Measurements from ENCODE around the gene FAM171A1.
"Not testable (repeated sequence)": the region's sequence is repeated elsewhere in the genome, so short reads cannot be mapped to it uniquely, and the experiment has no call there.

The FAM171A1 gene

GRCh38 chr10:15401382-15401781, 30.3 kb upstream of the FAM171A1 start:
- no peak for DNase-seq (ENCODE audit: low spot score)
- Histone ChIP-seq H3K9ac (ENCODE audit: low read depth, low read length, poor library complexity) (no peak overlapping the region), H3K14ac (ENCODE audit: low read length) (no peak overlapping the region), H3K4ac (ENCODE audit: low read length) (no peak overlapping the region), H3K79me1 (ENCODE audit: low read depth, low read length) (no peaks in the 10 kb centered on the region), H2BK12ac (ENCODE audit: low read length) (no peak overlapping the region), H3K27me3 (ENCODE audit: control insufficient read depth in 3 of 3, insufficient read depth in 3 of 3, low read depth in 1 of 3, low read length in 3 of 3) (no peaks in the 10 kb centered on the region), H2BK15ac (ENCODE audit: low read length) (no peak overlapping the region), H4K8ac (ENCODE audit: low read depth, low read length) (no peak overlapping the region), H2AFZ (ENCODE audit: low read length) (no peak overlapping the region), H4K91ac (ENCODE audit: low read depth, low read length, poor library complexity) (no peak overlapping the region), H2AK5ac (ENCODE audit: low read depth, low read length) (no peak overlapping the region), H3K4me3 (ENCODE audit: low read length in 2 of 2) (no peak overlapping the region), H3K4me1 (ENCODE audit: control insufficient read depth in 2 of 2, insufficient read depth in 1 of 2, low read depth in 1 of 2, low read length in 2 of 2) (no peaks in the 10 kb centered on the region), H2BK5ac (ENCODE audit: low read length) (no peak overlapping the region), H3K36me3 (replicated peaks in 1 of 2; ENCODE audit: control insufficient read depth in 2 of 2, insufficient read depth in 2 of 2, low read length in 2 of 2) (no peaks in the 10 kb centered on the region), H3K4me2 (ENCODE audit: insufficient read depth, low read length, poor library complexity, severe bottlenecking) (no peak overlapping the region), H3K18ac (ENCODE audit: low read length) (no peak overlapping the region), H3K27ac (replicated peaks; ENCODE audit: low read length) (no peak overlapping the region), H3K23ac (ENCODE audit: low read depth, low read length, poor library complexity) (no peak overlapping the region), H2BK120ac (ENCODE audit: low read depth, low read length) (no peak overlapping the region), H3K9me3 (replicated peaks in 1 of 2; ENCODE audit: control insufficient read depth in 2 of 2, insufficient read depth in 1 of 2, low read depth in 1 of 2, low read length in 2 of 2) (no peaks in the 10 kb centered on the region)

GRCh38 chr10:15400461-15400860, 29.4 kb upstream of the FAM171A1 start:
- DNase-seq (ENCODE audit: low spot score); H3K36me3 ChIP-seq (replicated peaks in 1 of 2; ENCODE audit: control insufficient read depth in 2 of 2, insufficient read depth in 2 of 2, low read length in 2 of 2); H3K4me2 ChIP-seq (ENCODE audit: insufficient read depth, low read length, poor library complexity, severe bottlenecking); H3K9ac ChIP-seq (ENCODE audit: low read depth, low read length, poor library complexity); H3K4me3 ChIP-seq (ENCODE audit: low read length in 2 of 2); H4K8ac ChIP-seq (ENCODE audit: low read depth, low read length); H3K9me3 ChIP-seq (replicated peaks in 1 of 2; ENCODE audit: control insufficient read depth in 2 of 2, insufficient read depth in 1 of 2, low read depth in 1 of 2, low read length in 2 of 2); H2BK15ac ChIP-seq (ENCODE audit: low read length); H3K14ac ChIP-seq (ENCODE audit: low read length); H2AFZ ChIP-seq (ENCODE audit: low read length); H3K27me3 ChIP-seq (ENCODE audit: control insufficient read depth in 3 of 3, insufficient read depth in 3 of 3, low read depth in 1 of 3, low read length in 3 of 3); H3K4ac ChIP-seq (ENCODE audit: low read length); H3K4me1 ChIP-seq (ENCODE audit: control insufficient read depth in 2 of 2, insufficient read depth in 1 of 2, low read depth in 1 of 2, low read length in 2 of 2); H2BK12ac ChIP-seq (ENCODE audit: low read length); H2AK5ac ChIP-seq (ENCODE audit: low read depth, low read length); H3K27ac ChIP-seq (replicated peaks; ENCODE audit: low read length); H3K79me1 ChIP-seq (ENCODE audit: low read depth, low read length); H3K18ac ChIP-seq (ENCODE audit: low read length); H2BK120ac ChIP-seq (ENCODE audit: low read depth, low read length); H2BK5ac ChIP-seq (ENCODE audit: low read length); H4K91ac ChIP-seq (ENCODE audit: low read depth, low read length, poor library complexity); H3K23ac ChIP-seq (ENCODE audit: low read depth, low read length, poor library complexity): not testable (repeated sequence)

GRCh38 chr10:15399060-15399661, 28.1 kb upstream of the FAM171A1 start:
- H2BK120ac ChIP-seq (ENCODE audit: low read depth, low read length), result no peak overlapping the region

GRCh38 chr10:15395935-15396334, 24.8 kb upstream of the FAM171A1 start:
- Histone ChIP-seq H3K18ac (ENCODE audit: low read length) (no peak overlapping the region), H2AK5ac (ENCODE audit: low read depth, low read length) (no peak overlapping the region), H3K79me1 (ENCODE audit: low read depth, low read length) (no peaks in the 10 kb centered on the region), H3K9me3 (replicated peaks in 1 of 2; ENCODE audit: control insufficient read depth in 2 of 2, insufficient read depth in 1 of 2, low read depth in 1 of 2, low read length in 2 of 2) (no peaks in the 10 kb centered on the region), H3K14ac (ENCODE audit: low read length) (no peak overlapping the region), H2AFZ (ENCODE audit: low read length) (no peak overlapping the region), H3K4me1 (ENCODE audit: control insufficient read depth in 2 of 2, insufficient read depth in 1 of 2, low read depth in 1 of 2, low read length in 2 of 2) (no peaks in the 10 kb centered on the region), H3K4ac (ENCODE audit: low read length) (no peak overlapping the region), H2BK120ac (ENCODE audit: low read depth, low read length) (no peak overlapping the region), H3K36me3 (replicated peaks in 1 of 2; ENCODE audit: control insufficient read depth in 2 of 2, insufficient read depth in 2 of 2, low read length in 2 of 2) (no peaks in the 10 kb centered on the region), H3K4me3 (ENCODE audit: low read length in 2 of 2) (no peak overlapping the region), H3K27ac (replicated peaks; ENCODE audit: low read length) (no peak overlapping the region), H4K91ac (ENCODE audit: low read depth, low read length, poor library complexity) (no peak overlapping the region), H3K23ac (ENCODE audit: low read depth, low read length, poor library complexity) (no peak overlapping the region), H4K8ac (ENCODE audit: low read depth, low read length) (no peak overlapping the region), H2BK15ac (ENCODE audit: low read length) (no peak overlapping the region), H3K27me3 (ENCODE audit: control insufficient read depth in 3 of 3, insufficient read depth in 3 of 3, low read depth in 1 of 3, low read length in 3 of 3) (no peaks in the 10 kb centered on the region), H2BK5ac (ENCODE audit: low read length) (no peak overlapping the region), H3K9ac (ENCODE audit: low read depth, low read length, poor library complexity) (no peak overlapping the region), H3K4me2 (ENCODE audit: insufficient read depth, low read length, poor library complexity, severe bottlenecking) (no peak overlapping the region), H2BK12ac (ENCODE audit: low read length) (no peak overlapping the region)
- no CpG with 5 or more reads among the region's 3 CpGs for WGBS, 2 donors (ENCODE audit: extremely low coverage in 2 of 2, insufficient read length in 2 of 2, insufficient replicate concordance in 1 of 2)
- DNase-seq (ENCODE audit: low spot score), result no peak

More at GRCh38 chr10:15399060-15399661, 28.1 kb upstream of the FAM171A1 start:
- DNase-seq (ENCODE audit: low spot score), result no peak
- Histone ChIP-seq H2BK5ac (ENCODE audit: low read length) (no peak overlapping the region), H3K9ac (ENCODE audit: low read depth, low read length, poor library complexity) (no peak overlapping the region), H4K8ac (ENCODE audit: low read depth, low read length) (no peak overlapping the region), H3K9me3 (replicated peaks in 1 of 2; ENCODE audit: control insufficient read depth in 2 of 2, insufficient read depth in 1 of 2, low read depth in 1 of 2, low read length in 2 of 2) (no peaks in the 10 kb centered on the region), H3K4me1 (ENCODE audit: control insufficient read depth in 2 of 2, insufficient read depth in 1 of 2, low read depth in 1 of 2, low read length in 2 of 2) (no peaks in the 10 kb centered on the region), H2BK15ac (ENCODE audit: low read length) (no peak overlapping the region), H2AK5ac (ENCODE audit: low read depth, low read length) (no peak overlapping the region), H3K23ac (ENCODE audit: low read depth, low read length, poor library complexity) (no peak overlapping the region), H3K27ac (replicated peaks; ENCODE audit: low read length) (no peak overlapping the region), H3K36me3 (replicated peaks in 1 of 2; ENCODE audit: control insufficient read depth in 2 of 2, insufficient read depth in 2 of 2, low read length in 2 of 2) (no peaks in the 10 kb centered on the region), H3K4me3 (ENCODE audit: low read length in 2 of 2) (no peak overlapping the region), H3K4me2 (ENCODE audit: insufficient read depth, low read length, poor library complexity, severe bottlenecking) (no peak overlapping the region), H3K4ac (ENCODE audit: low read length) (no peak overlapping the region), H2BK12ac (ENCODE audit: low read length) (no peak overlapping the region), H3K18ac (ENCODE audit: low read length) (no peak overlapping the region), H3K79me1 (ENCODE audit: low read depth, low read length) (no peaks in the 10 kb centered on the region), H2AFZ (ENCODE audit: low read length) (no peak overlapping the region), H3K27me3 (ENCODE audit: control insufficient read depth in 3 of 3, insufficient read depth in 3 of 3, low read depth in 1 of 3, low read length in 3 of 3) (no peaks in the 10 kb centered on the region), H3K14ac (ENCODE audit: low read length) (no peak overlapping the region), H4K91ac (ENCODE audit: low read depth, low read length, poor library complexity) (no peak overlapping the region)
- WGBS, 2 donors (ENCODE audit: extremely low coverage in 2 of 2, insufficient read length in 2 of 2, insufficient replicate concordance in 1 of 2), result no CpG with 5 or more reads among the region's 1 CpG

All from neuronal stem cell (in vitro differentiated cells).